Esophagus squamous epithelium (tissue), 5 donors: ENCODE data around the gene EN2. TPM values are rescaled to one million over a fixed set of nuclear protein-coding genes. Genes with fewer than 3 reads are reported as not detected.

ENCODE experiments used
- DNase-seq: peaks from one replicate; lab custom pipeline; 2025; lab: John Stamatoyannopoulos, UW
- H3K27ac ChIP-seq, 4 donors: fragments of 200-600 bp; sonication (generic); one replicate each; pipeline ENCODE4 v1.5.1; 2016 to 2019; ENCODE audit warnings: mild to moderate bottlenecking in 1 of 4
- H3K27me3 ChIP-seq, 4 donors: fragments of 200-600 bp; sonication (generic); 1 replicate in 3 of 4; 2 replicates in 1 of 4; pipeline versions ENCODE4 v1.5.1 to v1.6.0; 2017 to 2021; ENCODE audit warnings: antibody characterized with exemption in 1 of 4
- H3K36me3 ChIP-seq, 3 donors: fragments of 200-600 bp; sonication (generic); one replicate each; pipeline ENCODE4 v1.5.1; 2016 to 2019
- H3K4me1 ChIP-seq, 3 donors: fragments of 200-600 bp; sonication (generic); one replicate each; pipeline ENCODE4 v1.5.1; 2017 to 2019
- H3K4me3 ChIP-seq, 4 donors: fragments of 200-600 bp; sonication (generic); 1 replicate in 3 of 4; 2 replicates in 1 of 4; pipeline ENCODE4 v1.5.1; 2016 to 2019; ENCODE audit warnings: mild to moderate bottlenecking in 2 of 4, moderate library complexity in 1 of 4
- H3K9me3 ChIP-seq, 3 donors: fragments of 200-600 bp; sonication (generic); one replicate each; pipeline ENCODE4 v1.5.1; 2016 to 2019
- CTCF ChIP-seq, 6 experiments: fragments of 450-650 bp in 4 of 6; fragments of 200-600 bp in 2 of 6; sonication (generic) in 2 of 6; IDR thresholded peaks; one replicate each; pipeline ENCODE4 v1.5.1; 2016 to 2019; ENCODE audit warnings: antibody characterized with exemption in 6 of 6, mild to moderate bottlenecking in 4 of 6, moderate library complexity in 4 of 6
- POLR2A ChIP-seq, 4 donors: fragments of 450-650 bp; IDR thresholded peaks; one replicate each; pipeline ENCODE4 v1.6.1; 2017; ENCODE audit warnings: antibody characterized with exemption in 4 of 4, mild to moderate bottlenecking in 4 of 4, moderate library complexity in 3 of 4
- WGBS, 2 donors: methylation state at CpG; one replicate each; pipeline ENCODE4 v1.1.5; 2018; 5-methylcytosine and 5-hydroxymethylcytosine counted together
- intact Hi-C: fragments of 100-400 bp; cut with DNase I; formaldehyde crosslinking; loops from one replicate; pipeline ENCODE4 v1.15.0; 2022
- total RNA-seq, 4 donors: library from RNA; depleted of rRNA; stranded (reverse); fragments of >200 nt; gene quantifications; one replicate each; pipeline ENCODE4 v1.1.0, GENCODE V29; 2016
- donor health status: DM: yes; HTN: yes; CAD: no.

EN2 gene
- total RNA-seq, 4 donors from 2014 or later = under 0.01 TPM; not detected in 3

DNA sequence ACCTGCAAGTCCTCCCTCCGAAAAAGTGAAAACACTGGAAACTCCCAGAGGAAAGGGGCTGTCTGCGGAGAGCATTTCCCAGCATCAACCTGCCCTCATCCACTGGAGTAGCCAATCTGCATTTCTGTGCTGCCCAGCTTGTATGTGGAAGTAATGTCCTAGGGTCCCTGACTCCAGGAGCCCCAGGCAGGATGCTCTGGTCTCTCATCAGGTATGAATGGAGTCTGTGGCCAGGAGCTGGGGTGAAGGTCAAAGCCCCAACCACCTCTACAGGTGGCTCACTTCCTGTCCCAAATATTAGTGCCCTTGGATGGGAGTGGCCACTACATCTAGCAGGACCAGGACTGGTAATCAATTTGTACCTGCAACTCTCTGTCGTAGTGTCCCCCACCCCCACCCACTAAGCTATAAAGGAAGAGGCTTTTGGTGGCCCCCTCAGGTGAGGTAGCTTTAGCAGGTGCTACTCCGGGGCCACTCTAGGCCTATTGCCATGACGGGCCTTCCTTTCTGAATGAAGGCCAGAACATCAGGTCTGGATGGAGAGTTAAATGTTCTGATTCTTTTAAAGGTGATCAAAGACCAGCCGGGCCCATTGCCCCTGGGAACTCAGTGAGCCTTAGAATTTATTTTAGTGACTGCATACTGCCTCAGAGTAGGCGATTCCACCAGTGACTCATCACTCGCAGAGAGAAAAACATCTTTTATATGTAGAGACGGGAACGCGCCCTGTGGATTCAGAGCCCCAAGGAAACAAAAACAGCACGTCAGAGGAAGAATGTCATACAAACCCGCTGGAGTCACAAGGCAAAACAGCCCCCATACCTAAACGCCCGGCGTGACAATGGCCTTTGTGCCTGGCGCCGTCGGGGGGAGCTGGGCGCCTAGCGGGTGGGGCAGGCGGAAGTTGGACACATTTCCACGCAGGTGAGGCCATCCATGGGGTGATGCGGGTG lies 13.0 kb downstream of the EN2 start:
- Histone ChIP-seq H3K9me3 (peaks cover 0 to 7% (median 0%) of the 10 kb centered on the region in 3 donors), H3K27me3 (peaks cover 38 to 100% (median 52%) of the 10 kb centered on the region in 4 donors), H3K36me3 (no peaks in the 10 kb centered on the region), H3K4me3 (no peak overlapping the region), H3K4me1 (peaks cover 12 to 48% (median 21%) of the 10 kb centered on the region in 3 donors), H3K27ac (no peak overlapping the region)
- DNase-seq = no peak
- TF ChIP-seq CTCF (IDR thresholded peaks at IDR 0.05) = no peak
- no peak for TF ChIP-seq POLR2A (IDR thresholded peaks at IDR 0.05)
- 2 to 10% methylated on average over 6 to 18 of the region's 24 CpGs for WGBS, 2 donors
- intact Hi-C loops = no loop called here

DNA sequence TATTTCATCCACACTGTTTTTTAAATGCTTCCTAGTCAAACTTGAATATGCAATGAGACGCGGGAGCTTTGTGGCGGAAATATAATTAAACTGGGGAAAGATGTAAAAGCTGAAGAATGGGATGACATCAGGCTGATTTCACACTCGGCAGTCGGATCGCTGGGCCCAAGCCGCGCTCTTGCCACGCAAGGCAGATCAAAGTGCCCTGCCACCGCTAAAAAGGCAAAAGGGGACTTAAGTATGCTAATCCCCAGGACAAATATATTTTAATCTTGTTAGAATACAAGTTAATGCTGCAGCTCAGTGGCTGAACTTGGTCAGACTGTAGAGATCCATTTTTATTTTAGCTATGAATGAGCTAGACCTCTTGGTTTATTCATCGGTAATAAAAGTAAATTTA lies 13.8 kb downstream of the EN2 start:
- Histone ChIP-seq H3K9me3 (peaks cover 0 to 7% (median 0%) of the 10 kb centered on the region in 3 donors), H3K27ac (no peak overlapping the region), H3K27me3 (peaks cover 31 to 100% (median 45%) of the 10 kb centered on the region in 4 donors), H3K4me3 (no peak overlapping the region), H3K36me3 (no peaks in the 10 kb centered on the region), H3K4me1 (peaks cover 11 to 40% (median 16%) of the 10 kb centered on the region in 3 donors)
- 21 to 23% methylated on average over 11 of the region's 11 CpGs for WGBS, 2 donors
- DNase-seq = no peak
- intact Hi-C loops = no loop called here
- TF ChIP-seq POLR2A (IDR thresholded peaks at IDR 0.05) = no peak
- no peak for TF ChIP-seq CTCF (IDR thresholded peaks at IDR 0.05)

DNA sequence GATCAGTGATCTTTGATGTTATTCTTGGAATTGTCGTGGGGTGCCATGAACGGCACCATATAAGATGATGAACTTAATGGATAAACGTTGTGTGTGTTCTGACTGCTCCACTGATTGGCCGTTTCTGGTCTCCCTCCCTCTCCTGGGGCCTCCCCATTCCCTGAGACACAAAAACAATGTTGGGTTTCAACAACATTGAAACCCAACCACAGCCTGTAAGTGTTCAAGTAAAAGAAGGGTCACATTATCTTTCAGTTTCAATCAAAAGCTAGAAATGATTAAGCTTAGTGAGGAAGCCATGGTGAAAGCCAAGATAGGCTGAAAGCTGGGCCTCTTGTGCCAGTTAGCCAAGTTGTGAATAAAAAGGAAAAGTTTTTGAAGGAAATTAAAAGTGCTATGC lies 19.5 kb downstream of the EN2 start:
- Histone ChIP-seq H3K4me3 (no peak overlapping the region), H3K27me3 (peaks cover 0 to 100% (median 8%) of the 10 kb centered on the region in 4 donors), H3K36me3 (no peaks in the 10 kb centered on the region), H3K9me3 (peaks cover 0 to 7% (median 0%) of the 10 kb centered on the region in 3 donors), H3K4me1 (peaks cover 0 to 5% (median 0%) of the 10 kb centered on the region in 3 donors), H3K27ac (no peak overlapping the region)
- no peak for TF ChIP-seq POLR2A (IDR thresholded peaks at IDR 0.05)
- no peak for TF ChIP-seq CTCF (IDR thresholded peaks at IDR 0.05)
- DNase-seq = no peak
- 78 to 80% methylated on average over 4 of the region's 4 CpGs for WGBS, 2 donors
- intact Hi-C loops = no loop called here

DNA sequence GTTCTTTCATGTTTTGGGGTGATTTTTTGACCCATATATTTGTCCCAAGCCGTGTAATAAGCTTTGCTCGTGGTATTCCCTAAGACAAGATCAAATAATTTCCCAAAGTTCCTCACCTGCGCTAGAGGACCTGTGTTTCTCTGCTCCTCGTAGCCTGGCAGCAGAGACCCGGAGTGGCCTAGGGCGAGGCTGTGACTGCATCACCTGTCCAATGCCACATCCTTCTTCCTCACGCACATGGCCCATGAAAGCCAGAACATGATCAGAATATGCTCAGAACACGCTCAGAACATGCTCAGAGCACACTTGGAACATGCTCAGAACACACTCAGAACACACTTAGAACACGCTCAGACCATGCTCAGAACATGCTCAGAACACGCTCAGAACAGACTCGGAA lies 23.8 kb downstream of the EN2 start:
- Histone ChIP-seq H3K27ac (no peak overlapping the region), H3K9me3 (no peaks in the 10 kb centered on the region), H3K27me3 (peaks cover 0 to 97% (median 0%) of the 10 kb centered on the region in 4 donors), H3K36me3 (no peaks in the 10 kb centered on the region), H3K4me3 (no peak overlapping the region), H3K4me1 (peaks cover 0 to 13% (median 7%) of the 10 kb centered on the region in 3 donors)
- TF ChIP-seq POLR2A (IDR thresholded peaks at IDR 0.05) = no peak
- TF ChIP-seq CTCF (IDR thresholded peaks at IDR 0.05) = no peak
- 82 to 91% methylated on average over 6 to 7 of the region's 11 CpGs for WGBS, 2 donors
- DNase-seq = no peak
- intact Hi-C loops = no loop called here
